NB4 (cell line): ENCODE results near the gene EPS15.
"Not testable (repeated sequence)": the region's sequence is repeated elsewhere in the genome, so short reads cannot be mapped to it uniquely, and the experiment has no call there.

Experiments used
- DNase-seq: peaks from one replicate; pipeline ENCODE4 v3.0.0; 2010; ENCODE audit warnings: low read depth
- H3K4me3 ChIP-seq: one replicate; pipeline ENCODE4 v1.5.1; 2011; ENCODE audit warnings: mild to moderate bottlenecking, low read depth, low read length, moderate library complexity
- MAX ChIP-seq: IDR thresholded peaks from 2 replicates; pipeline ENCODE4 v1.6.1; 2011; ENCODE audit warnings: low read depth, low read length
- MYC ChIP-seq: IDR thresholded peaks from 2 replicates; pipeline ENCODE4 v1.6.1; 2011; ENCODE audit warnings: low read depth, low read length
- POLR2A ChIP-seq: IDR thresholded peaks from 2 replicates; pipeline ENCODE4 v1.6.1; 2011; ENCODE audit warnings: mild to moderate bottlenecking; ENCODE audit not compliant: insufficient read length; ENCODE audit errors: extremely low read depth
- TF ChIP-seq, protein P1 (sequence below): IDR thresholded peaks from one replicate; pipeline ENCODE4 v1.5.1; 2012; ENCODE audit warnings: low read depth, low read length

Gene EPS15

DNA sequence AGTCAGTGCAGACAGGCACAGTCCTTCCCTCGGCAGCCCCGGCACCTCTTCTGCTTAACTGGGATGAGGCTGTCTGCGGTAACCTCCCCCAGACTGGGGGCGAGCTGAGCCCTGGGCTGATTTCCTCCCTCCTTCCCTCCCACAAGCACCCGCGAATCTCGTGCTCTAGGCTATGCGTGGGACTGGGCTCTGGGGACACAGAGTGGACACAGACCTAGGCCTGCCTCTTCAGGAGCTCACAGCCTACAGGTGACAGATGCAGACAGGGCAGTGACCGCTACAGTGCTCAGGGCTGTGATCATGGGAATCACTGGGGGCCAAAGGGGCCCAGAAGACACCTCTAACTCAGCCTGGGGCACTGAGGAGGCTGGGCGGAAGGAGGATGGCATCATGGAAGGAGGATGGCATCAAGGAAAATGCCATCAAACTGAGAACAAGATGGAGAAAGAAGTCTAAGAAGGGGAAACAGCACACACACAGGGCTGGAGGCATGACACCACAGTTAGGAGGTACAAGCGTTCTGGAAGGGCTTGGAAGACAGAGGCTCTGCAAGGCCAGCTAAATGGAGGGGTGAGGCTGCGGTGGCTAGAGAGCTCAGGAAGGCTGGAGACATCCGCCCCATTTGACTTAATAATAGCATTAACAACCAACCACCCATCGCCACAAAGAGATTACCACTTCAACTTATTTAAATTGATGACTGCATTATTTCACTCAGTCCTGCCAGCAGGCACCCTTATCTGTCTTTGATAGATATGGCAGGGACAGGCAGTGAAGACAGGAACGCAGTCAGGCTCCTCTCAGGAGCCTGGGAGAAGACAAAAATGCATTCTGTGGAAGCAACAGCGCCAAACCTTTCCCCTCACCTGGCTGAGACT lies 192.9 kb downstream of the EPS15 start:
- peak; percentile 37 for DNase-seq
- no peak for TF ChIP-seq MYC

GRCh38 chr1:51325391-51325790 lies 193.7 kb downstream of the EPS15 start:
- DNase-seq: no peak
- TF ChIP-seq, protein P1, sequence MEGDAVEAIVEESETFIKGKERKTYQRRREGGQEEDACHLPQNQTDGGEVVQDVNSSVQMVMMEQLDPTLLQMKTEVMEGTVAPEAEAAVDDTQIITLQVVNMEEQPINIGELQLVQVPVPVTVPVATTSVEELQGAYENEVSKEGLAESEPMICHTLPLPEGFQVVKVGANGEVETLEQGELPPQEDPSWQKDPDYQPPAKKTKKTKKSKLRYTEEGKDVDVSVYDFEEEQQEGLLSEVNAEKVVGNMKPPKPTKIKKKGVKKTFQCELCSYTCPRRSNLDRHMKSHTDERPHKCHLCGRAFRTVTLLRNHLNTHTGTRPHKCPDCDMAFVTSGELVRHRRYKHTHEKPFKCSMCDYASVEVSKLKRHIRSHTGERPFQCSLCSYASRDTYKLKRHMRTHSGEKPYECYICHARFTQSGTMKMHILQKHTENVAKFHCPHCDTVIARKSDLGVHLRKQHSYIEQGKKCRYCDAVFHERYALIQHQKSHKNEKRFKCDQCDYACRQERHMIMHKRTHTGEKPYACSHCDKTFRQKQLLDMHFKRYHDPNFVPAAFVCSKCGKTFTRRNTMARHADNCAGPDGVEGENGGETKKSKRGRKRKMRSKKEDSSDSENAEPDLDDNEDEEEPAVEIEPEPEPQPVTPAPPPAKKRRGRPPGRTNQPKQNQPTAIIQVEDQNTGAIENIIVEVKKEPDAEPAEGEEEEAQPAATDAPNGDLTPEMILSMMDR: no peak
- TF ChIP-seq MYC (no peak), POLR2A (no peak), MAX (no peak)
- H3K4me3 ChIP-seq: no peak overlapping the region

More for the DNA sequence above, 192.9 kb downstream of the EPS15 start:
- H3K4me3 ChIP-seq: no peak overlapping the region

DNA sequence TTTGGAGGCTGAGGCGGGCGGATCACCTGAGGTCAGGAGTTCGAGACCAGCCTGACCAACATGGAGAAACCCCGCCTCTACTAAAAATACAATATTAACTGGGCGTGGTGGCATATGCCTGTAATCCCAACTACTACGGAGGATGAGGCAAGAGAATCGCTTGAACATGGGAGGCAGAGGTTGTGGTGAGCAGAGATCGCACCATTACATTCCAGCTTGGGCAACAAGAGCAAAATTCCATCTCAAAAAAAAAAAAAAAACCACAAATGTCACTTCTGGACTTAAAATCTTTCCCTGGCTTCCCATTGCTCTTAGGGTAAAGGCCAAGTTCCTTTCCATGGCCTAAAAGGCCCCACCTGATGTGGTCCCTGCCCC lies 194.1 kb downstream of the EPS15 start:
- DNase-seq, H3K4me3 ChIP-seq: not testable (repeated sequence)

DNA sequence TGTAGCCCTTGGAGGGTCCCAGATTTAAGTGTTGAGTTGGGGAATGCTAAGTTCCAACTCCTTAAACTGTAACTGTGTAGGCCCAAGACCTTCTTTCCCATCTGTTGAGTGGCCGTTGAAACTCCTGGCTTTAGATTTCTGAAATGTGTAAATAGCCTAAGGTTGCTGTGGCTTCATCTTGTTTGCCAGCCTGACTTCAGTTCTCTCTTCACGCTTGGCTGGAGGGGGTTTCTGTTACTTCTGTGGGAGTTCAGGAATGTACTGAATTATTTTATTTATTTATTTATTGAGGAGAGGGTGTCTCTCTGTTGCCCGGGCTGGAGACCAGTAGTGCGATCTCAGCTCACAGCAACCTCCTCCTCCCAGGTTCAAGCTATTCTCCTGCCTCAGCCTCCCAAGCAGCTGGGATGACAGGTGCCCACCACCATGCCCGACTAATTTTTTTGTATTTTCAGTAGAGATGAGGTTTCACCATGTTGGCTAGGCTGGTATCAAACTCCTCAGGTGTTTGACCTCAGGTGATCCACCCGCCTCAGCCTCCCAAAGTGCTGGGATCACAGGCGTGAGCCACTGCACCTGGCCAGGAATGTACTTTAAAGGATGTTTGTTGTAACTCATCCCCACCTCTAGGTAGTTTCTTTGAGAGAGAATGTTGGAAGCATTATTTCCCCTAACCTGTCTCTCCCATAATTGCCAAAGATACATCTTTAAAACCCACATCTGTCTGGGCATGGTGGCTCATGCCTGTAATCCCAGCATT lies 194.6 kb downstream of the EPS15 start:
- TF ChIP-seq MAX (no peak), MYC (no peak), POLR2A (no peak)
- TF ChIP-seq, protein P1: no peak

DNA sequence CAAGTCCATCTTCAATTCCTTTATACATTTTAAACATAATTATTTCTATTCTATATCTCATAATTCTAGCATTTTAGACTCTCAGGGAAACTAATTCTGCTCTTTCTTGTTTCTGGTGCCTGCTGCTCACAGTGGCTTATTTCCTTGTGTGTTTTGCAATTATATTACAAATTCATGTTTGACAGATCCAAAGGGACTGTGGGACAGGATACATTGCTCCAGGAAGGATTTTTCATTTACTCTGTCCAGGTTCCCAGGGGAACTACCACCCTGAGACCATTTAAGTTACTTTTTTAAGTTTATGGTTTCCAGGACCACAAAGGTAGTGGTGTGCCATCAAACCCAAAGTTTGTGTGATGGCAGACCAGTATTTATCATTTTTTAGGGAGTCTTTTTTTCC lies 195.3 kb downstream of the EPS15 start:
- no peak for TF ChIP-seq POLR2A
- TF ChIP-seq MYC: no peak
- TF ChIP-seq, protein P1: no peak
- TF ChIP-seq MAX: no peak
- DNase-seq: no peak
- no peak overlapping the region for H3K4me3 ChIP-seq

More for the DNA sequence above, 194.6 kb downstream of the EPS15 start:
- DNase-seq: no peak
- H3K4me3 ChIP-seq: no peak overlapping the region

DNA sequence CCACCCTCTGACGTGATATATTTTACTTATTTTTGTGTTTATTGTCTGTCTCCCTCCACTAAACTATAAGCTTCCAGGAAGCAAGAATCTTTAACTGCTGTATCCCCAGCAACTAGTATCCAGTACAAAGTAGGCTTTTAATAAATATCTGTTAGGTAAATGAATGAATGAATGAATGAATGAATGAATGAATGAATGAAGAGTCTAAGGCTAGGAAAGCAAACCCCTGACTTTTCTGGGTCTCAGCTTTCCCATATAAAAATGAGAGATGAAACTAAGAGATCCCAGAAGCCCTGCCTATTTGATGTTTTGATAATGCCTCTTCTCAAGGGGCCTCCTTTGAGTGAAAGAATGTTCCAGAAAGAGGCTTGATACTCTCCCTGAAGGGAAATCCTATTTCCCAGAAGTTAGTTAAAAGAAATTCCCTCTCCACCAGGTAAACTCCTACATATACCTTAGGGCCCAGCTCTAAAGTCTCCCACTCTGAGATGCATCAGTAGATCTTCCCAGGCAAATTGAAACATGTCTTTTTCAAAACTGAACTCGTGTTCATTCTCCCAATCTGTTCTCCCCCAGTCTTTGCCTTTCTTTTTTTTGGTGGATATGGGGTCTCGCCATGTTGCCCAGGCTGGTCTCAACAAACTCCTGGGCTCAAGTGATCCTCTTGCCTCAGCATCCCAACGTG lies 196.5 kb downstream of the EPS15 start:
- TF ChIP-seq, protein P1: no peak
- TF ChIP-seq POLR2A (no peak), MAX (no peak), MYC (no peak)
- no peak for DNase-seq
- no peak overlapping the region for H3K4me3 ChIP-seq
